AG08395 (cell line): ENCODE data around the gene ITPR1.
A peak's percentile ranks its signal among the peaks of the same experiment; 100 is the strongest.

ENCODE experiments used
- DNase-seq: peaks from one replicate; pipeline ENCODE4 v3.0.0; 2012; ENCODE audit warnings: mixed read lengths, low spot score

The ITPR1 gene

DNA sequence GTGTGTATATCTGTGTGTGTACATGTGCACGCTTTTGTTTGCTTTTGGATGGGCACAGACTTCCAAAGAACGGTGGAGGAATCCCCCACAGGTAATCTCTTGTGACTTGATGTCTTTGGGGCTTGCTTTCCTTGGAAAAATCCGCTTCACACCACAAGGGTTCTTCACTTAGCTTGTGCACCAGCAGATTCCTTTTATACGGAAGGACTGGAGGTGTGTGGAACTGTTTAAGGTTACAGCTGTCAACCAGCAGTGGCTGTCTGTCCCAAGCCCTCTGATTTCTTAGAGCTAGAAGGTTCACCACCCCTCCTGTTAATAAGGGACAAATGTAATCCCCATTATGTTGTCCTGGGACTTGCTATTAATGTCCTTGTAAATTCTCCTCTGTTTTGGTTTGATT is 193.5 kb downstream of the ITPR1 start:
- no peak for DNase-seq

GRCh38 chr3:4687167-4687566 is 194.0 kb downstream of the ITPR1 start:
- DNase-seq, result no peak

- DNase-seq, result no peak
Observed at GRCh38 chr3:4687596-4687995, 194.4 kb downstream of the ITPR1 start.

GRCh38 chr3:4688411-4688810 is 195.3 kb downstream of the ITPR1 start:
- no peak for DNase-seq

GRCh38 chr3:4689021-4689420 is 195.9 kb downstream of the ITPR1 start:
- DNase-seq, result no peak

- DNase-seq, result no peak
Observed at GRCh38 chr3:4690277-4690676, 197.1 kb downstream of the ITPR1 start.

DNA sequence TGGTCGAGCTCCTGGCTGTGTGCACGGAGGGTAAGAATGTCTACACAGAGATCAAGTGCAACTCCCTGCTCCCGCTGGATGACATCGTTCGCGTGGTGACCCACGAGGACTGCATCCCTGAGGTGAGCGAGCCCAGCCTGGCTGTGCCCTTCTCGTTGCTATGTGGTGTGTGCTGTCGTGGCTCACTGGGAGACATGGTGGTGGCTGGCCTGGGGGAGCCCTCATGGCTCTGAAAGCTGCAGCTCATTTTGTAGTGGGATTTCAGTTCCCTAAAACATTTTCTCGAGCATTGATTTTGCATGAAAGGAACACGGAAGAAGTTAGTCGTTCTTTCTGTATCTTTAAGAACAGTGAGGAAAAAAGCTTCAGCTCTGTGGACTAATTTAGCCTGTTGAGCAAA is 200.5 kb downstream of the ITPR1 start:
- no peak for DNase-seq

- DNase-seq, result no peak
Observed at GRCh38 chr3:4695846-4696245, 202.7 kb downstream of the ITPR1 start.

- DNase-seq, result no peak
Observed at GRCh38 chr3:4696266-4696665, 203.1 kb downstream of the ITPR1 start.

DNA sequence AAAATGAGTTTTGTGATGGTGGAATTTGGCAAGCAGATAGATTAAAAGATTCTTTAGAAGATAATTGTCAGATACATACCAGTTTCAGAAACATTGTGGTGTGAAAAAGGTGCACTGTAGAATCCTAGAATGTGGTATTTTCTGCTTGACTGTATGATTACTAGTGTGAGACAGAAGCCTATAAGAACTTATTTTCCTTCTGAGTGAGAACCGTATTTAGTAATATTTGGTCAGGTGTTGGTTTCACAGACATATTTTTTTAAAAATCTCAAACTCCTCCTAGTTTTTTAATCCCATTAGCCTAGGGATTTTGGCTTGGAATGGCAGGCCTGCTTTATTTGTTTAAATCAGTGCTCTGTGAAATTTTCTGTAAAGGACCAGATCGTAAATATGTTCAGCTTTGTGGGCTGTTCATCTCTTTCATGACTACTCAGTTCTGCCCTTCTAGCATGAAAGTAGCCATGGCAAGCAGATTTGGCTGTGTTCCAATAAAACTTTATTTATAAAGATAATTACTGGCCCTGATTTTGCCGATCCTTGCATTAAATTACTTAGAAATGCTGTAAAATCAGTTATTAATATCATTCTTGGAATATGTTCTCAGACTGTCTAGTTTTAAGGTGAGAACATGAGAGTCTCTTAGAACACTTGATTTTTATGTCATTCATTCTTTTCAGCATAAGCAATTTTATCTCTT is 205.1 kb downstream of the ITPR1 start:
- no peak for DNase-seq

DNA sequence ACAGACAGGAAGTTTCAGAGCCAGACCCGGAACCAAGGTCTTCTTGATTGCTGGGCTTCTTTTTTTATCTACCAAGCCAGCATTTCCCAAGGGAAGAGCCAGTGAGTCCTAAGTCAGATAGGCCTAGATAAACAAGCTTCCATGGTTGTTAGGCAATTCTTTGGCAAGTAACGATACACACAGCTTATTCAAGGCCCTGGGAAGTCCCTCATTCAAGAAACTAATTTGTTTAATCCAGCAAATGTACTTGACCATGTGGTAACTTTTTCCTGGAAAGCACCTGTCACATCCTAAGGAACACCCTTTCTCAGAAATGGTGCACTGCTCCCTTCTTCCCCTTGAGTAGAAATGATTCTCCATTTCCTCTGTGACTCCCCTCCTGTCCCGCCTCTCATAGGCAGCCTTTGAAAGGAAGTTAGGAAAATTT is 209.9 kb downstream of the ITPR1 start:
- DNase-seq, result no peak

DNA sequence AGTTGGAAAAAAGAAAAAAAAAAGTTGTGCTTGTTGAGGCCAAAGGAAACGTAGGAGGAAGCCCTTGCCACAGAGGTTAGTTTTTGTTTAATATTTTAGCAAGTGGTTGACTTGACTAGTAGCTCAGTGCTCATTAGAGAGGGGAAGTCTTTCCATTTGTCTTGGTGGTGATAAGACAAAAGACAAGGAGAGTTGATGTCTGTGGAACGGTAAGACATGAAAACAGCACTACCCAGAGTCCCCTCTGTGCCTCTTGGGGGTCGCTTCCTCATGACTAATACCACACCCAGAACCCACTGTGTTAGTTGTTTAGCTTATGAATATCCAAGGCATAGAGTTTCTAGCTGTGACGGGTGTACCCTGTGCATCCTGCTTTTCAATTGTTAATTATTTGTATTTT is 211.4 kb downstream of the ITPR1 start:
- DNase-seq, result no peak

DNA sequence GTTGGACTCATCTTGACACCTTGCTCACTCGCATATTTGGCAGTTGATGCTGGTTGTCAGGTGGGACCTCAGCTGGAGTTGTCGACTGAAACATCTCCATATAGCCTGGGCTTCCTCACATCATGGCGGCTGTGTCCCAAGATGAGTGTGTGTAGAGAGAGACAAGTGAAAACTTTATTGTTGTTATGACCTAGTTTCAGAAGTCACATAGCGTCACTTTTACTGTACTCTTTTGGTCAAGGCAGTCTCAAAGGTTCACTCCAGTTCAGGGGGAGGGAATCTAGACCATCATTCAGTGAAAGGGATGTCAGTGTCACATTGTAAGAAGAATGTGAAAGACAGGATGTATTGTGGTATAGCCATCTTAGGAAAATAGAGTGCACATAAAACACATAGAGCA is 214.2 kb downstream of the ITPR1 start:
- no peak for DNase-seq

DNA sequence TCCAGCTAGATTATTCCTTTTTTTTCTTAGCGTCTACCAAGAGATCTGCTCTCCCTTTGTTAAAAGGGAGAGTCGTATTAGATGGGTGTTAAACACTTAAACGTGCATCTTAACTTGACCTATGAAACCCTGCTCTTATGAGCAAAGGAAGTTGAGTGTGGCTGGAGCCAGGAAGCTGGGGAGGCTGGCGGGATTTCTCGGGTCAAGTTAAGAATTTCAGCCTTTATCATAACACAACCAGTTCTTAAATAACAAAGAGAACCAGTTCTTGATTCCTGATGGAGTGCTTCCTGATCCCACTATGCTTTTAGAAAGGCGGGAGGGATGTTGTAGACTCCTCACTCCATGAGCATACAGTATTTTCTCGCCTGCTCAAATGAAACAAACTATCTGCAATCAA is 215.1 kb downstream of the ITPR1 start:
- DNase-seq, result no peak

- DNase-seq, result peak; percentile 42
Observed at GRCh38 chr3:4709341-4709740, 216.2 kb downstream of the ITPR1 start.

- DNase-seq, result no peak
Observed at GRCh38 chr3:4710191-4710590, 217.0 kb downstream of the ITPR1 start.

DNA sequence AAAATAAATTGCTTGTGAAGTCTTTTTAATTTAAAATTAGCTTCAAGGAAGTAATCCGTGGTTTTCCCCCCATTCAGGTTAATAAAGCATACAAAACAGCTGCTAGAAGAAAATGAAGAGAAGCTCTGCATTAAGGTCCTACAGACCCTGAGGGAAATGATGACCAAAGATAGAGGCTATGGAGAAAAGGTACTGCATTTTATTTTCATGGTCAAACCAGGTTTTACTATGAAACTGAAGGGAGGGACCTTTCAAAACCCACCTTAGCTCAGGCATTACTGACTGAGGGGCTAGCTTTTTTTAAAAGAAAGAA is 218.5 kb downstream of the ITPR1 start:
- no peak for DNase-seq

- DNase-seq, result peak; percentile 6
Observed at GRCh38 chr3:4712109-4712508, 219.0 kb downstream of the ITPR1 start.

GRCh38 chr3:4714045-4714444 is 220.9 kb downstream of the ITPR1 start:
- no peak for DNase-seq

GRCh38 chr3:4716266-4716665 is 223.1 kb downstream of the ITPR1 start:
- no peak for DNase-seq

- DNase-seq, result peak; percentile 56
Observed at GRCh38 chr3:4716706-4717362, 223.7 kb downstream of the ITPR1 start.

DNA sequence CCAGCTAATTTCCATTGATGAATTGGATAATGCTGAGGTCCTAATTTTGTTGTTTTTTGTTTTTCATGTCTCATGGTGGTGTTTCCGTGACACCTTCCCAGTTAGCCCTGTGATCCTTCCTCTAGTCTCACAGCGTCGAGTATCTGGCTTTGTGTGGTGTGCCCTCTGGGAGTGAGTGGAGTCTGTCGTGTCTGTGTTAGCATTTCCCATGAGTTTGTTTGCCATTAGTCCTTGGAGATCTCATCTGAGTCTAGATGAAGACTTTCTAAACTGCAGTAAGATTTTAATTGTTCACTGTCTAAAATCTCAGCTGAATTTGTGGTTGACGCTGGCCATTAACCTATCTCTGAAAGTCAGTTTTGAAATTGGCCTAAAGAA is 224.2 kb downstream of the ITPR1 start:
- no peak for DNase-seq

GRCh38 chr3:4718179-4718736 is 225.1 kb downstream of the ITPR1 start:
- no peak for DNase-seq

- DNase-seq, result peak; percentile 9
Observed at GRCh38 chr3:4719046-4719501, 225.9 kb downstream of the ITPR1 start.
